ENCODE measurements around the gene MYO5B. TPM values are rescaled to one million over a fixed set of nuclear protein-coding genes. Genes with fewer than 3 reads are reported as not detected.
"Not testable (repeated sequence)": the region's sequence is repeated elsewhere in the genome, so short reads cannot be mapped to it uniquely, and the experiment has no call there.

The MYO5B gene
- total and polyA plus RNA-seq, 2 donors (not counting 1 experiment from before 2014, with no cell fraction given) = 0.30 to 1.7 TPM

- Histone ChIP-seq H3K4me1 (ENCODE audit: control insufficient read depth in 2 of 2, insufficient read depth in 2 of 2, low read length in 2 of 2) (no peaks in the 10 kb centered on the region), H3K27me3 (replicated peaks in 1 of 4; ENCODE audit: control extremely low read depth in 1 of 4, control insufficient read depth in 3 of 4, insufficient read depth in 4 of 4, low read length in 3 of 4) (no peaks in the 10 kb centered on the region), H2AFZ (ENCODE audit: insufficient read depth, low read depth, low read length, poor library complexity, severe bottlenecking) (no peak overlapping the region), H3K36me3 (replicated peaks in 1 of 2; ENCODE audit: control extremely low read depth in 1 of 2, control insufficient read depth in 1 of 2, extremely low read depth in 1 of 2, insufficient read depth in 2 of 2, low read length in 1 of 2) (no peaks in the 10 kb centered on the region), H3K9me3 (ENCODE audit: control extremely low read depth in 1 of 3, control insufficient read depth in 2 of 3, insufficient read depth in 1 of 3, low read length in 2 of 3) (no peaks in the 10 kb centered on the region), H3K27ac (ENCODE audit: low read length in 2 of 2) (no peak overlapping the region), H3K79me2 (ENCODE audit: control insufficient read depth, insufficient read depth, low read length) (no peaks in the 10 kb centered on the region), H4K20me1 (ENCODE audit: control insufficient read depth, insufficient read depth, low read length, poor library complexity, severe bottlenecking) (no peaks in the 10 kb centered on the region), H3K4me3 (ENCODE audit: control extremely low read depth in 1 of 5, extremely low read depth in 1 of 5, insufficient read depth in 1 of 5, low read depth in 2 of 5, low read length in 4 of 5) (no peak overlapping the region), H3K4me2 (replicated peaks; ENCODE audit: low read depth, low read length, poor library complexity, severe bottlenecking) (no peak overlapping the region), H3K9ac (ENCODE audit: low read length) (no peak overlapping the region)
- Mint-ChIP-seq H3K9me3 (ENCODE audit: insufficient read depth) (no peaks in the 10 kb centered on the region), H3K27me3 (no peaks in the 10 kb centered on the region), H3K4me3 (no peak overlapping the region), H3K27ac (no peak overlapping the region), H3K4me1 (no peaks in the 10 kb centered on the region)
- DNase-seq = no peak
- POLR2A ChIA-PET = no interaction called here
- no peak for ATAC-seq (ENCODE audit: low read depth)
- WGBS (ENCODE audit: insufficient coverage) = 100% methylated on average over 2 of the region's 5 CpGs
- intact Hi-C loops (cut with micrococcal nuclease) = no loop called here
- CTCF ChIA-PET = no interaction called here
- TF ChIP-seq CTCF (IDR thresholded peaks at IDR 0.05) = no peak
- TF ChIP-seq EZH2 (IDR thresholded peaks at IDR 0.05; ENCODE audit: borderline replicate concordance, insufficient read depth, low read depth, low read length, poor library complexity, severe bottlenecking) = no peak
Measured at GRCh38 chr18:49837889-49838288, 357.1 kb downstream of the MYO5B start.

GRCh38 chr18:49837316-49837835 is 357.6 kb downstream of the MYO5B start:
- H3K27ac ChIP-seq (ENCODE audit: low read length in 2 of 2); H3K4me1 ChIP-seq (ENCODE audit: control insufficient read depth in 2 of 2, insufficient read depth in 2 of 2, low read length in 2 of 2); H3K79me2 ChIP-seq (ENCODE audit: control insufficient read depth, insufficient read depth, low read length); ATAC-seq (ENCODE audit: low read depth); H3K9me3 Mint-ChIP-seq (ENCODE audit: insufficient read depth); POLR2A ChIA-PET; intact Hi-C loops (cut with micrococcal nuclease); H3K27ac Mint-ChIP-seq; H3K4me2 ChIP-seq (replicated peaks; ENCODE audit: low read depth, low read length, poor library complexity, severe bottlenecking); DNase-seq; H3K9me3 ChIP-seq (ENCODE audit: control extremely low read depth in 1 of 3, control insufficient read depth in 2 of 3, insufficient read depth in 1 of 3, low read length in 2 of 3); H4K20me1 ChIP-seq (ENCODE audit: control insufficient read depth, insufficient read depth, low read length, poor library complexity, severe bottlenecking); H3K36me3 ChIP-seq (replicated peaks in 1 of 2; ENCODE audit: control extremely low read depth in 1 of 2, control insufficient read depth in 1 of 2, extremely low read depth in 1 of 2, insufficient read depth in 2 of 2, low read length in 1 of 2); H3K4me3 ChIP-seq (ENCODE audit: control extremely low read depth in 1 of 5, extremely low read depth in 1 of 5, insufficient read depth in 1 of 5, low read depth in 2 of 5, low read length in 4 of 5); H3K9ac ChIP-seq (ENCODE audit: low read length); H3K4me3 Mint-ChIP-seq; H3K27me3 ChIP-seq (replicated peaks in 1 of 4; ENCODE audit: control extremely low read depth in 1 of 4, control insufficient read depth in 3 of 4, insufficient read depth in 4 of 4, low read length in 3 of 4); H3K27me3 Mint-ChIP-seq; CTCF ChIA-PET; H2AFZ ChIP-seq (ENCODE audit: insufficient read depth, low read depth, low read length, poor library complexity, severe bottlenecking); H3K4me1 Mint-ChIP-seq: not testable (repeated sequence)
- 100% methylated on average over 3 of the region's 9 CpGs for WGBS (ENCODE audit: insufficient coverage)

Measured in B cell (primary cell).